ENCODE results near the gene EHD1. TPM values are rescaled to one million over a fixed set of nuclear protein-coding genes. Genes with fewer than 3 reads are reported as not detected.

EHD1 gene
- total and polyA plus RNA-seq, 9 of the 15 experiments (the other 6 are each of a cell fraction or from before 2014, with no cell fraction given) = 0.46 to 65.0 (median 16.4) TPM

DNA sequence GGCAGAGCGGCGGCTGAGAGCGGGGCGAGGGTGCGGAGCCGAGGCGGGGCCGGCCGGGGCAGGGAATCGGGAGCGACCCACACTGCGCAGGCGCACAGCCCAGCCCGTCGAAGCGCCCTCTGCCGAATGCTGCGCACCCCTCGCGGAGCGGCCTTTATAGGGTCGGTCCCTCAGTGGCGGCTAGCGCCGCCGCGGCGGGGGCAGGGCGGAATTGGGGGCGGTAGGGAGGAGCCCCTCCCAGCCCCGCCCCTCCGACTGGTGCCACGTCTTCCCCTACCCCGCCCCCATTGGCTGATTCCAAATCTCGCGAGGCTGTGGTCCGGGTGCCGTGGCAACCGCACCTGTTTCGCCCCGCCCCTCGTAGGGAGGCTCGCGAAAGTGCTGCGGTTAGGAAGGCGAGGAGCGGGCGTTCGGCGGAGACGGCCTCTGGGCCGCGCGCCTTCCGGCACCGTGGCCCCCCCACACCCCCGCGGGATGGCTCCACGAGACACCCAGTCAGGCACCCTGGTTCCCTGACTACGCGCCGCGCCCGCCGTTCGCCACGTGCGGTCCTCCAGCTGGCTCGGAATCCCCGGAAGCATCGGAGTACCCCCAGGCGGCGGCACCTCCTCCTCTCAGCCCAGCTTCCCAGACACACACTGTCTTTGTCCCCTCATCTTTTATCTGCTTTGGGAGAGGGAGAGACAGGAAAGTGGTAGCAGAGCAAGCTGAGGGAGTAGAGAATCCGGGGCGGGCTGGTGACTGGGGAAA, at the start of gene EHD1 (continued):
- no peak for TF ChIP-seq CC2D1A (IDR thresholded peaks at IDR 0.05)
- peak; percentile 73; the same call in 1 of the 2 replicates for TF ChIP-seq KDM2B (CRISPR knock-in tag; IDR thresholded peaks at IDR 0.05)
- TF ChIP-seq, protein P1, sequence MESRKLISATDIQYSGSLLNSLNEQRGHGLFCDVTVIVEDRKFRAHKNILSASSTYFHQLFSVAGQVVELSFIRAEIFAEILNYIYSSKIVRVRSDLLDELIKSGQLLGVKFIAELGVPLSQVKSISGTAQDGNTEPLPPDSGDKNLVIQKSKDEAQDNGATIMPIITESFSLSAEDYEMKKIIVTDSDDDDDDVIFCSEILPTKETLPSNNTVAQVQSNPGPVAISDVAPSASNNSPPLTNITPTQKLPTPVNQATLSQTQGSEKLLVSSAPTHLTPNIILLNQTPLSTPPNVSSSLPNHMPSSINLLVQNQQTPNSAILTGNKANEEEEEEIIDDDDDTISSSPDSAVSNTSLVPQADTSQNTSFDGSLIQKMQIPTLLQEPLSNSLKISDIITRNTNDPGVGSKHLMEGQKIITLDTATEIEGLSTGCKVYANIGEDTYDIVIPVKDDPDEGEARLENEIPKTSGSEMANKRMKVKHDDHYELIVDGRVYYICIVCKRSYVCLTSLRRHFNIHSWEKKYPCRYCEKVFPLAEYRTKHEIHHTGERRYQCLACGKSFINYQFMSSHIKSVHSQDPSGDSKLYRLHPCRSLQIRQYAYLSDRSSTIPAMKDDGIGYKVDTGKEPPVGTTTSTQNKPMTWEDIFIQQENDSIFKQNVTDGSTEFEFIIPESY (CRISPR knock-in tag; IDR thresholded peaks at IDR 0.05) = peak; percentile 57; the same call in 1 of the 2 replicates
- TF ChIP-seq, protein P2, sequence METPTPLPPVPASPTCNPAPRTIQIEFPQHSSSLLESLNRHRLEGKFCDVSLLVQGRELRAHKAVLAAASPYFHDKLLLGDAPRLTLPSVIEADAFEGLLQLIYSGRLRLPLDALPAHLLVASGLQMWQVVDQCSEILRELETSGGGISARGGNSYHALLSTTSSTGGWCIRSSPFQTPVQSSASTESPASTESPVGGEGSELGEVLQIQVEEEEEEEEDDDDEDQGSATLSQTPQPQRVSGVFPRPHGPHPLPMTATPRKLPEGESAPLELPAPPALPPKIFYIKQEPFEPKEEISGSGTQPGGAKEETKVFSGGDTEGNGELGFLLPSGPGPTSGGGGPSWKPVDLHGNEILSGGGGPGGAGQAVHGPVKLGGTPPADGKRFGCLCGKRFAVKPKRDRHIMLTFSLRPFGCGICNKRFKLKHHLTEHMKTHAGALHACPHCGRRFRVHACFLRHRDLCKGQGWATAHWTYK (CRISPR knock-in tag; IDR thresholded peaks at IDR 0.05) = peak; percentile 4; the same call in 1 of the 2 replicates
- TF ChIP-seq NCOA6 (IDR thresholded peaks at IDR 0.05) = no peak
- TF ChIP-seq ZNF263 (CRISPR knock-in tag; IDR thresholded peaks at IDR 0.05; ENCODE audit: borderline replicate concordance) = peak; percentile 90
- TF ChIP-seq, protein P3, sequence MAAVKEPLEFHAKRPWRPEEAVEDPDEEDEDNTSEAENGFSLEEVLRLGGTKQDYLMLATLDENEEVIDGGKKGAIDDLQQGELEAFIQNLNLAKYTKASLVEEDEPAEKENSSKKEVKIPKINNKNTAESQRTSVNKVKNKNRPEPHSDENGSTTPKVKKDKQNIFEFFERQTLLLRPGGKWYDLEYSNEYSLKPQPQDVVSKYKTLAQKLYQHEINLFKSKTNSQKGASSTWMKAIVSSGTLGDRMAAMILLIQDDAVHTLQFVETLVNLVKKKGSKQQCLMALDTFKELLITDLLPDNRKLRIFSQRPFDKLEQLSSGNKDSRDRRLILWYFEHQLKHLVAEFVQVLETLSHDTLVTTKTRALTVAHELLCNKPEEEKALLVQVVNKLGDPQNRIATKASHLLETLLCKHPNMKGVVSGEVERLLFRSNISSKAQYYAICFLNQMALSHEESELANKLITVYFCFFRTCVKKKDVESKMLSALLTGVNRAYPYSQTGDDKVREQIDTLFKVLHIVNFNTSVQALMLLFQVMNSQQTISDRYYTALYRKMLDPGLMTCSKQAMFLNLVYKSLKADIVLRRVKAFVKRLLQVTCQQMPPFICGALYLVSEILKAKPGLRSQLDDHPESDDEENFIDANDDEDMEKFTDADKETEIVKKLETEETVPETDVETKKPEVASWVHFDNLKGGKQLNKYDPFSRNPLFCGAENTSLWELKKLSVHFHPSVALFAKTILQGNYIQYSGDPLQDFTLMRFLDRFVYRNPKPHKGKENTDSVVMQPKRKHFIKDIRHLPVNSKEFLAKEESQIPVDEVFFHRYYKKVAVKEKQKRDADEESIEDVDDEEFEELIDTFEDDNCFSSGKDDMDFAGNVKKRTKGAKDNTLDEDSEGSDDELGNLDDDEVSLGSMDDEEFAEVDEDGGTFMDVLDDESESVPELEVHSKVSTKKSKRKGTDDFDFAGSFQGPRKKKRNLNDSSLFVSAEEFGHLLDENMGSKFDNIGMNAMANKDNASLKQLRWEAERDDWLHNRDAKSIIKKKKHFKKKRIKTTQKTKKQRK (IDR thresholded peaks at IDR 0.05; ENCODE audit: borderline replicate concordance, low read depth, low read length) = no peak
- TF ChIP-seq POLR2A (conservative IDR thresholded peaks at IDR 0.05) = peak; percentile 91
- TF ChIP-seq ETV1 (tag; conservative IDR thresholded peaks at IDR 0.05; ENCODE audit: low read depth) = peak; percentile 92
- TF ChIP-seq NR1H2 (CRISPR knock-in tag; IDR thresholded peaks at IDR 0.05) = no peak
- TF ChIP-seq RBBP5 (IDR thresholded peaks at IDR 0.05; ENCODE audit: borderline replicate concordance, insufficient read depth, low read length, poor library complexity, severe bottlenecking) = peak; percentile 36
- peak; percentile 86 for TF ChIP-seq CBFB (CRISPR knock-in tag; IDR thresholded peaks at IDR 0.05)
- no peak for TF ChIP-seq EZH2 (IDR thresholded peaks at IDR 0.05; ENCODE audit: borderline replicate concordance, low read depth, low read length)

Data from K562 (cell line).